NT2/D1 (cell line): ENCODE measurements around the gene ACTR1A.

Experiments
- SUZ12 ChIP-seq: IDR thresholded peaks from 2 replicates; pipeline ENCODE4 v1.6.1; 2011; ENCODE audit not compliant: insufficient read length, insufficient read depth; ENCODE audit errors: extremely low read depth
- YY1 ChIP-seq: IDR thresholded peaks from 2 replicates; pipeline ENCODE4 v1.6.1; 2011; ENCODE audit not compliant: insufficient read length, insufficient read depth
- ZNF274 ChIP-seq: IDR thresholded peaks from 2 replicates; pipeline ENCODE4 v1.6.1; 2011; ENCODE audit warnings: mild to moderate bottlenecking, low read depth, low read length

- TF ChIP-seq YY1 (no peak), SUZ12 (no peak), ZNF274 (no peak)
Measured at GRCh38 chr10:102535481-102536147, 33.1 kb upstream of the ACTR1A start.
